Nephron progenitor cell (in vitro differentiated cells): ENCODE measurements around the gene ODF2L.
A peak's percentile ranks its signal among the peaks of the same experiment; 100 is the strongest.

Experiments used
- DNase-seq: peaks from one replicate; pipeline ENCODE4 v3.0.0; 2021
- H3K27ac Mint-ChIP-seq: 2 replicates; pipeline ENCODE4 v1.8.0; 2021; ENCODE audit warnings: mild to moderate bottlenecking, moderate library complexity, mixed read lengths
- H3K27me3 Mint-ChIP-seq: 2 replicates; pipeline ENCODE4 v1.8.0; 2021; ENCODE audit warnings: mild to moderate bottlenecking, low read depth, mixed read lengths; ENCODE audit not compliant: poor library complexity
- H3K36me3 Mint-ChIP-seq: 2 replicates; pipeline ENCODE4 v1.8.0; 2021; ENCODE audit warnings: low read depth, mixed read lengths
- H3K4me1 Mint-ChIP-seq: 2 replicates; pipeline ENCODE4 v1.8.0; 2021; ENCODE audit warnings: mixed read lengths
- H3K4me3 Mint-ChIP-seq: 2 replicates; pipeline ENCODE4 v1.8.0; 2021; ENCODE audit warnings: mild to moderate bottlenecking, moderate library complexity, mixed read lengths
- H3K9me3 Mint-ChIP-seq: 2 replicates; pipeline ENCODE4 v1.8.0; 2021; ENCODE audit warnings: mild to moderate bottlenecking, moderate library complexity, mixed read lengths
- TF ChIP-seq, protein P1 (sequence below): fragments of 200-600 bp; sonication (generic); IDR thresholded peaks from 2 replicates; pipeline ENCODE4 v1.5.0; 2021; ENCODE audit warnings: antibody characterized with exemption

Gene ODF2L

DNA sequence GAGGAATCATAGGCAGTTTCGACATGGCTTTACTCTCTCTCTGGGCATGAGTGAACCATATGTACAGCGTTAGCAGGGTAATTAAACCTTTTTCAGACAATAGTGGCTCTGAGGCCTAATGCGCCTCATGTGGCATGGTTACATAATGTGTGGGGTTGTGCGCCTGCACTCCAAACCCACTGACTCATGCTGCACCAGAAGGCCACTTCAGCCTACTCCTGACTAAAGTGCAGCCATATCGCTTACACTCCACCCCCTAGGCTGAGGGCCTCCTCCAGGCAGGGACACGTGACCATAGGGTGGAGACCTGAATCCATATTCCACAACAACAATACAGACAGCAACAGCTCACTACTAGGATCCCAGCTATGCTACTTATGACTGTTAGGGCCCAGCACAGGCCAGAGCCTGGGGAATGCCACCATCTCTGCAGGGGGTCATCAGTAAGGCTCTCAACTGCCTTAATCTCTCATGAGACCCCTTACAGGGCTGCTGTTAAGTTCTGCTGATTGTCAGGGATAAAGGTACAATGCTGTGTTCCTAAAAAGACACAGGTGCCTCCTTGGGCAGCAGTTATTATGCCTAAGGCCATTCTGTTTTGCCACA, 13.4 kb upstream of the ODF2L start:
- TF ChIP-seq, protein P1, sequence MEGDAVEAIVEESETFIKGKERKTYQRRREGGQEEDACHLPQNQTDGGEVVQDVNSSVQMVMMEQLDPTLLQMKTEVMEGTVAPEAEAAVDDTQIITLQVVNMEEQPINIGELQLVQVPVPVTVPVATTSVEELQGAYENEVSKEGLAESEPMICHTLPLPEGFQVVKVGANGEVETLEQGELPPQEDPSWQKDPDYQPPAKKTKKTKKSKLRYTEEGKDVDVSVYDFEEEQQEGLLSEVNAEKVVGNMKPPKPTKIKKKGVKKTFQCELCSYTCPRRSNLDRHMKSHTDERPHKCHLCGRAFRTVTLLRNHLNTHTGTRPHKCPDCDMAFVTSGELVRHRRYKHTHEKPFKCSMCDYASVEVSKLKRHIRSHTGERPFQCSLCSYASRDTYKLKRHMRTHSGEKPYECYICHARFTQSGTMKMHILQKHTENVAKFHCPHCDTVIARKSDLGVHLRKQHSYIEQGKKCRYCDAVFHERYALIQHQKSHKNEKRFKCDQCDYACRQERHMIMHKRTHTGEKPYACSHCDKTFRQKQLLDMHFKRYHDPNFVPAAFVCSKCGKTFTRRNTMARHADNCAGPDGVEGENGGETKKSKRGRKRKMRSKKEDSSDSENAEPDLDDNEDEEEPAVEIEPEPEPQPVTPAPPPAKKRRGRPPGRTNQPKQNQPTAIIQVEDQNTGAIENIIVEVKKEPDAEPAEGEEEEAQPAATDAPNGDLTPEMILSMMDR, result no peak
- Mint-ChIP-seq H3K9me3 (no peaks in the 10 kb centered on the region), H3K36me3 (no peaks in the 10 kb centered on the region), H3K27ac (no peak overlapping the region), H3K4me3 (no peak overlapping the region), H3K4me1 (no peaks in the 10 kb centered on the region), H3K27me3 (no peaks in the 10 kb centered on the region)
- DNase-seq, result no peak

DNA sequence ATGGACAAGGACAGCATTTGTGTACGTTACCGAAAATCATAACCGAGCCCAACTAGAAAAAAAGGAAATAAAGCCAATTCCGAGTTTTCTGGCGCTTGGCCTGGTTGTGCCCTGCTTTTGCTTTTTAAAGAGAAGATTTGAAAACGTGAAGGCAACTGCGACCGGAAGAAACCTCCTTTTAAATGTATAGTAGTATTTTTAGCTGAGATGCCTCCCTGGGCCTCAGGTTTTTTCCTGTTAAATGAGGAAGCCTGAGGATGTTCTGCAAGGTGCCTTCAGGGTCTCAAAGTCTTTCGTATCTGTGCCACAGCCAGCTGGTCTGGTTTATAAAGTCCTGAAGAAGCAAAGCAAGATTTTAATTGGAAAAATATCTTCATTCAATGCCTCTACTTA, 371 bp upstream of the ODF2L start:
- Mint-ChIP-seq H3K4me1 (peaks cover 34% of the 10 kb centered on the region), H3K27ac (peak overlapping the region; percentile 16), H3K27me3 (peaks cover 29% of the 10 kb centered on the region), H3K9me3 (peaks cover 9% of the 10 kb centered on the region), H3K36me3 (peaks cover 24% of the 10 kb centered on the region), H3K4me3 (peak overlapping the region; percentile 92)
- TF ChIP-seq, protein P1, result no peak
- DNase-seq, result no peak

GRCh38 chr1:86394416-86394815, 1.7 kb downstream of the ODF2L start:
- H3K9me3 Mint-ChIP-seq, result peaks cover 27% of the 10 kb centered on the region
- TF ChIP-seq, protein P1, result no peak
- H3K27me3 Mint-ChIP-seq, result peaks cover 16% of the 10 kb centered on the region
- H3K4me3 Mint-ChIP-seq, result peak overlapping the region; percentile 73
- peaks cover 44% of the 10 kb centered on the region for H3K36me3 Mint-ChIP-seq
- DNase-seq, result no peak
- H3K4me1 Mint-ChIP-seq, result peaks cover 37% of the 10 kb centered on the region
- no peak overlapping the region for H3K27ac Mint-ChIP-seq

GRCh38 chr1:86389307-86389706, 6.8 kb downstream of the ODF2L start:
- H3K27me3 Mint-ChIP-seq, result no peaks in the 10 kb centered on the region
- H3K4me1 Mint-ChIP-seq, result peaks cover 19% of the 10 kb centered on the region
- TF ChIP-seq, protein P1, result no peak
- H3K9me3 Mint-ChIP-seq, result peaks cover 27% of the 10 kb centered on the region
- peaks cover 44% of the 10 kb centered on the region for H3K36me3 Mint-ChIP-seq
- no peak for DNase-seq
- H3K4me3 Mint-ChIP-seq, result no peak overlapping the region
- peak overlapping the region; percentile 17 for H3K27ac Mint-ChIP-seq

- no peaks in the 10 kb centered on the region for H3K27me3 Mint-ChIP-seq
- TF ChIP-seq, protein P1, result no peak
- H3K4me3 Mint-ChIP-seq, result no peak overlapping the region
- peaks cover 27% of the 10 kb centered on the region for H3K9me3 Mint-ChIP-seq
- no peak overlapping the region for H3K27ac Mint-ChIP-seq
- peaks cover 15% of the 10 kb centered on the region for H3K4me1 Mint-ChIP-seq
- no peak for DNase-seq
- H3K36me3 Mint-ChIP-seq, result peaks cover 42% of the 10 kb centered on the region
Observed at GRCh38 chr1:86388777-86389176, 7.3 kb downstream of the ODF2L start.

GRCh38 chr1:86387916-86388627, 8.1 kb downstream of the ODF2L start:
- Mint-ChIP-seq H3K4me1 (peaks cover 8% of the 10 kb centered on the region), H3K27me3 (no peaks in the 10 kb centered on the region), H3K9me3 (peaks cover 27% of the 10 kb centered on the region), H3K36me3 (peaks cover 35% of the 10 kb centered on the region), H3K27ac (no peak overlapping the region), H3K4me3 (no peak overlapping the region)
- TF ChIP-seq, protein P1, result no peak
- DNase-seq, result no peak
